T-helper 22 cell (primary cell): ENCODE results near the gene CLDN25.

Source experiments
- DNase-seq: peaks from one replicate; pipeline ENCODE4 v3.0.0-alpha.2; 2020; ENCODE audit warnings: low read depth

The CLDN25 gene

GRCh38 chr11:113808931-113809330 lies 29.3 kb downstream of the CLDN25 start:
- DNase-seq = no peak

DNA sequence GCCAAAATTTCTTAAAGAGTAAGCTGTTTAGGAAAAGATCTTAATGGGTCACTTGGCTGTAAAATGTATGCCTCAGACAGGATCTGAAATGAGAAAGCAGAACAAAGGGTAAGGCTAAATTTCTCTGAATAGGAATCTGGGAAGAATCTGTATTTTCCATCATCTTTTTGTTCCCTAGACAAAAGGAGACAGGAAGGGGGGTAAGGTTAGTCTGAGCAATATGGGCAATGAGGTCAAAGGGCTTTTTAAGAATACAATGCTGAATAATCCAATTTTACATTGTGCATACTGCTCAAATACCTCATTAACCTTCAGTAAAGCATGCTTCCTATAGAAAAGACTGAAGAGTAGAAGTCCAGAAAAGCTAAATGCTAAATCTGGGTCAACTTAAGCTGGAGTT lies 34.6 kb downstream of the CLDN25 start:
- DNase-seq = no peak

DNA sequence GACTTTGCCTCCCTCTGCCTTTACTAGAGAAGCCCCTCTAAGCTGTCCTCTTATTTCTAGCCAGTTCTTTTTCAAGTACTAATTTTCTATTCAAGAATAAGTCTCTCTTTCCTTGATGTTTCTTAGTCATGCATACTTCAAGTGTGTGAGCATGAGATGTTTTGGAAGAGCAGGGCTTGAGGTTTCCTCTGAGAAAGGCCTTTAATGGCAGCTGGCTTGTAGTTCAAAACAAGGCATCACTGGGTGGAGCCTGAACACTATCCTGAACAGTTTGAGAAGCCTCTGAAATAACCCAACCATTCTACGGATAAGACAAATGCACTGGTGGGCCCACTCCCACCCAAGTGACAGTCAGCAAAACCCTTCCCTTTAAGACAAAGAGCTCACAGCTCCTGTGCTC lies 37.6 kb downstream of the CLDN25 start:
- DNase-seq = no peak

- DNase-seq = no peak
Measured at GRCh38 chr11:113817626-113818025, 38.0 kb downstream of the CLDN25 start.

GRCh38 chr11:113818426-113818825 lies 38.8 kb downstream of the CLDN25 start:
- DNase-seq = no peak

DNA sequence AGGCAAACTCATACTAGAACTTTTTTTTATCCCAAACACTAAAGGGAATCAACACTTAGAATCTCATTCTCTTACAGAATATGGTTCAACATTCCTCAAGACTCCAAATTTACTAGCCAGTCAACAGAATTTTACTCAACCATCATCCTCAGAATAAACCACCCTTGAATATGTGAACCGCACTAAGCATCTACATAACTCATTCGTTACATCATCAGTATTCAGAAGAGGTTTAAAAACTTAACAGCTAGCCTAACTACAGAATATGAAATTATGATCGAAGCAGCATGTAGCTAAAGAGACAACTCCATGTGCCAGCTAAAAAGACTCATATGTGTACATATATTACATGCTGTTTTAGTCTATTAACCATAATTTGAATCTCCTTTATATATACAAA lies 47.9 kb downstream of the CLDN25 start:
- DNase-seq = no peak

DNA sequence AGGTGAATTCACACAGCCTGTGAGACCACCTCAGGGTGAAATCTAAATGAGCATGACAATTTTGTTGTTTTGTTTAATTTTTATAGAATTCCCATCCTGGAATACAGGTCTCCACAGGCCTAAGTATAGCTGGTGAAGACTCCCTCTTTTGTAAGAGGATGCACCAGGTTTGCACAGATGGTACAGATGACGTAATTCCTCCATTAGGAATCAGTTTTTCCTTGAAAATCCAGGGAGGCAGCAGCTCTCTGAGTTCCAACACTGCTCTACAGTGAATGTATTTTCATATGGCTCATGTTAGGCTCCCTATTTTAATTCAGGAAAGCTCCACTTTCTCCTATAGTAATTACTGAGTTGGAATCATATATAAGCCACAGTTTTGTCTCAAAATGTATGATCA lies 48.6 kb downstream of the CLDN25 start:
- no peak for DNase-seq

DNA sequence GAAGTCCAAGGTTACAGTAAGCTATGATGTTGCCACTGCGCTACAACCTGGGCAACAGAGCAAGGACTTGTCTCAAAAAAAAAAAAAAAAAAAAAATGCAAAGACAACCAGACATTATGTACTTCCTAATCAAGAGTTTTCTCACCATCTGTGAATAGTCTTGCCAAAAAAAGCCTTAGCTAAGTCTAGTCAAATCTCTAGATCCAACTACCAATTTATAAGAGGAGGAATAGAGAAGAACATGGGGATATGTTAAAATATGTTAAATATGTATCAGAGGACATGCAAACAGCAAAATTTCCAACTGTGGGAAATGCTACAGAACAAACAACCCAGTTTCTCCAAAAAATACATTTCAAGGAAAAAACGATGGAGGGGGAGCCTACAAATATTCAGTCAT lies 50.2 kb downstream of the CLDN25 start:
- DNase-seq = no peak
